GM12878 (cell line): ENCODE measurements around the gene FHOD3. TPM values are rescaled to one million over a fixed set of nuclear protein-coding genes. Genes with fewer than 3 reads are reported as not detected.

Source experiments
- ATAC-seq: fragments of 200-7000 bp; cut with Tn5 transposase; 3 replicates; pipeline ENCODE4 v1.9.1; 2020; ENCODE audit warnings: mild to moderate bottlenecking, moderate library complexity
- BruUV-seq: library from RNA; stranded (reverse); fragments of 400-500 nt; replicated peaks from 2 replicates; lab custom pipeline; 2021; lab: Mats Ljungman, UMichigan
- CTCF ChIA-PET: fragments of 300-600 bp; sonication (Branson Sonifier 250); formaldehyde crosslinking; extraction: SDS; loops from one replicate; lab custom pipeline; 2021; ENCODE audit warnings: inconsistent platforms; lab: Yijun Ruan, JAX
- POLR2A ChIA-PET: fragments of 350-600 bp; formaldehyde crosslinking; extraction: SDS; loops from one replicate; lab custom pipeline; 2021; ENCODE audit warnings: inconsistent platforms; lab: Charles Lee
- RAD21 ChIA-PET: fragments of 300-600 bp; sonication (Branson Sonifier 250); formaldehyde crosslinking; loops from one replicate; lab custom pipeline; 2023; ENCODE audit warnings: antibody characterized with exemption; ENCODE audit not compliant: unreplicated experiment; lab: Charles Lee
- SMC1A ChIA-PET: fragments of 300-600 bp; sonication (Branson Sonifier 250); formaldehyde crosslinking; loops from one replicate; lab custom pipeline; 2023; ENCODE audit not compliant: unreplicated experiment, uncharacterized antibody; lab: Charles Lee
- DNase-seq: peaks from one replicate; pipeline ENCODE4 v3.0.0-alpha.2; 2011; ENCODE audit warnings: low read depth, low spot score
- FAIRE-seq: peaks from 3 replicates; lab custom pipeline; 2011; peaks lifted over from hg19 to GRCh38; lab: Jason Lieb, UNC
- H2AFZ ChIP-seq: 2 replicates; pipeline ENCODE4 v1.6.0; 2011; ENCODE audit warnings: low read depth, low read length, control low read depth; ENCODE audit not compliant: control insufficient read depth
- H3K27ac ChIP-seq: 2 replicates; pipeline ENCODE4 v1.5.1; 2011; ENCODE audit warnings: control low read depth; ENCODE audit not compliant: control insufficient read depth, insufficient read depth
- H3K27me3 ChIP-seq, 2 experiments: replicated peaks in 1 of 2; 2 replicates each; pipeline versions ENCODE4 v1.6.0 to v1.6.1; 2011; ENCODE audit warnings: low read length in 1 of 2; ENCODE audit not compliant: control insufficient read depth in 2 of 2, insufficient read depth in 2 of 2
- H3K36me3 ChIP-seq, 2 experiments: 2 replicates each; pipeline ENCODE4 v1.5.1; 2011; ENCODE audit warnings: low read length in 1 of 2; ENCODE audit not compliant: control insufficient read depth in 2 of 2, insufficient read depth in 2 of 2
- H3K4me1 ChIP-seq: 2 replicates; pipeline ENCODE4 v1.6.1; 2011; ENCODE audit warnings: mild to moderate bottlenecking, low read length, moderate library complexity, mixed read lengths; ENCODE audit not compliant: control insufficient read depth, insufficient read depth
- H3K4me2 ChIP-seq: 2 replicates; pipeline ENCODE4 v1.6.0; 2011; ENCODE audit warnings: control low read depth; ENCODE audit not compliant: control insufficient read depth, insufficient read depth
- H3K4me3 ChIP-seq: fragments of 200-600 bp; sonication (generic); 2 replicates; pipeline ENCODE4 v1.5.1; 2016
- H3K79me2 ChIP-seq: 2 replicates; pipeline ENCODE4 v1.6.0; 2011; ENCODE audit warnings: low read length; ENCODE audit not compliant: control insufficient read depth, insufficient read depth
- H3K9ac ChIP-seq: 2 replicates; pipeline ENCODE4 v1.8.0; 2011; ENCODE audit warnings: low read length, control low read depth, mixed read lengths; ENCODE audit not compliant: control insufficient read depth, insufficient read depth
- H3K9me3 ChIP-seq: replicated peaks from 3 replicates; pipeline ENCODE4 v1.5.1; 2011; ENCODE audit warnings: mild to moderate bottlenecking, low read length; ENCODE audit not compliant: control insufficient read depth, insufficient read depth
- H4K20me1 ChIP-seq: 2 replicates; pipeline ENCODE4 v1.6.0; 2011; ENCODE audit not compliant: control insufficient read depth, insufficient read depth
- ATF7 ChIP-seq: fragments of 450-650 bp; IDR thresholded peaks from 2 replicates; pipeline ENCODE4 v1.6.1; 2016; ENCODE audit warnings: low read depth, mild to moderate bottlenecking
- BACH1 ChIP-seq: fragments of 450-650 bp; IDR thresholded peaks from 2 replicates; pipeline ENCODE4 v1.6.1; 2017; ENCODE audit warnings: mild to moderate bottlenecking, borderline replicate concordance
- IKZF2 ChIP-seq, 2 experiments: fragments of 450-650 bp; IDR thresholded peaks; 2 replicates each; pipeline ENCODE4 v1.6.1; 2017; ENCODE audit warnings: mild to moderate bottlenecking in 2 of 2, moderate library complexity in 2 of 2
- KDM1A ChIP-seq: fragments of 200-600 bp; sonication (generic); IDR thresholded peaks from 2 replicates; pipeline ENCODE4 v1.6.1; 2016; ENCODE audit warnings: borderline replicate concordance
- NFIC ChIP-seq: IDR thresholded peaks from 2 replicates; pipeline ENCODE4 v1.6.1; 2012; ENCODE audit warnings: low read depth, mild to moderate bottlenecking, inconsistent platforms, low read length, moderate library complexity
- NFXL1 ChIP-seq: fragments of 450-650 bp; IDR thresholded peaks from 2 replicates; pipeline ENCODE4 v1.6.1; 2017; ENCODE audit warnings: antibody characterized with exemption, mild to moderate bottlenecking, borderline replicate concordance
- NRF1 ChIP-seq: conservative IDR thresholded peaks from 2 replicates; pipeline ENCODE4 v1.6.1; 2011; ENCODE audit warnings: mild to moderate bottlenecking, low read depth, low read length, improper control_type of control experiment
- PKNOX1 ChIP-seq: fragments of 450-650 bp; IDR thresholded peaks from 2 replicates; pipeline ENCODE4 v1.6.1; 2016; ENCODE audit warnings: mild to moderate bottlenecking
- POLR2A ChIP-seq: IDR thresholded peaks from 2 replicates; pipeline ENCODE4 v1.6.1; 2011; ENCODE audit warnings: low read depth, mild to moderate bottlenecking, low read length
- POU2F2 ChIP-seq: IDR thresholded peaks from 3 replicates; pipeline ENCODE4 v1.6.1; 2011; ENCODE audit warnings: low read depth, mild to moderate bottlenecking, low read length, borderline replicate concordance
- RCOR1 ChIP-seq: conservative IDR thresholded peaks from 2 replicates; pipeline ENCODE4 v1.6.1; 2012; ENCODE audit warnings: low read depth, low read length, improper control_type of control experiment
- SRF ChIP-seq, 2 experiments: IDR thresholded peaks; 2 replicates each; pipeline ENCODE4 v1.6.1; 2011; ENCODE audit warnings: low read depth in 2 of 2, low read length in 2 of 2, mild to moderate bottlenecking in 1 of 2, moderate library complexity in 1 of 2
- TARDBP ChIP-seq: IDR thresholded peaks from 2 replicates; pipeline ENCODE4 v1.6.1; 2016; ENCODE audit warnings: borderline replicate concordance
- WRNIP1 ChIP-seq: IDR thresholded peaks from 2 replicates; pipeline ENCODE4 v1.6.1; 2011; ENCODE audit warnings: low read depth, low read length, improper control_type of control experiment, borderline replicate concordance
- ZNF24 ChIP-seq: fragments of 450-650 bp; IDR thresholded peaks from 2 replicates; pipeline ENCODE4 v1.6.1; 2017; ENCODE audit warnings: antibody characterized with exemption, mild to moderate bottlenecking
- ZNF384 ChIP-seq: IDR thresholded peaks from 2 replicates; pipeline ENCODE4 v1.6.1; 2012; ENCODE audit warnings: low read depth, mild to moderate bottlenecking, low read length, improper control_type of control experiment, borderline replicate concordance
- ZNF622 ChIP-seq: fragments of 450-650 bp; IDR thresholded peaks from 2 replicates; pipeline ENCODE4 v1.6.1; 2017; ENCODE audit warnings: mild to moderate bottlenecking, inconsistent platforms
- WGBS: methylation state at CpG from one replicate; pipeline ENCODE4 v1.1.6; 2016; ENCODE audit warnings: low lambda C conversion rate; ENCODE audit not compliant: insufficient replicate concordance, insufficient coverage; ENCODE audit errors: missing lambda C conversion rate; 5-methylcytosine and 5-hydroxymethylcytosine counted together
- in situ Hi-C: fragments of 300-500 bp; cut with MboI; formaldehyde crosslinking; loops from 9 replicates; pipeline ENCODE4 v1.14.3; 2018; ENCODE audit warnings: mixed read lengths
- intact Hi-C: fragments of 100-400 bp; cut with micrococcal nuclease; formaldehyde crosslinking; loops from one replicate; pipeline ENCODE4 v1.14.2; 2022; ENCODE audit not compliant: unreplicated experiment
- polyA plus RNA-seq, 11 experiments: library from polyadenylated mRNA; depleted of rRNA in 4 of 11; unstranded in 6 of 11; stranded (reverse) in 5 of 11; fragments of >200 nt; fragmentation: Nextera tagmentation in 4 of 11; fragmentation: Illumina TruSeq in 1 of 11; extraction: Ambion mirVana in 4 of 11; extraction: Trizol in 1 of 11; gene quantifications; 1 replicate in 1 of 11; 2 replicates in 10 of 11; pipeline versions ENCODE4 v1.2.1 to v1.2.3, GENCODE V29; 2011 to 2016; ENCODE audit warnings: inconsistent platforms in 2 of 11, missing spikeins in 2 of 11, low read depth in 1 of 11
- total RNA-seq, 4 experiments: library from RNA; depleted of rRNA in 3 of 4; stranded (reverse); fragments of >200 nt in 3 of 4; fragmentation: Illumina TruSeq in 1 of 4; extraction: Trizol in 1 of 4; gene quantifications; 2 replicates each; pipeline versions ENCODE4 v1.2.1 to v1.2.3, GENCODE V29; 2013 to 2021
- TF ChIP-seq, protein P1 (sequence below): fragments of 450-650 bp; IDR thresholded peaks from 2 replicates; pipeline ENCODE4 v1.6.1; 2017; ENCODE audit warnings: mild to moderate bottlenecking, moderate library complexity

FHOD3 gene
- total and polyA plus RNA-seq, 10 of the 15 experiments (the other 5 are each of a cell fraction or from before 2014, with no cell fraction given) = 0.77 to 26.7 (median 10.4) TPM

- TF ChIP-seq PKNOX1 (no peak), ZNF622 (no peak), RCOR1 (no peak), ZNF384 (no peak)
These were observed 528.0 kb downstream of the FHOD3 start (continued) for GRCh38 chr18:36825526-36825925.

DNA sequence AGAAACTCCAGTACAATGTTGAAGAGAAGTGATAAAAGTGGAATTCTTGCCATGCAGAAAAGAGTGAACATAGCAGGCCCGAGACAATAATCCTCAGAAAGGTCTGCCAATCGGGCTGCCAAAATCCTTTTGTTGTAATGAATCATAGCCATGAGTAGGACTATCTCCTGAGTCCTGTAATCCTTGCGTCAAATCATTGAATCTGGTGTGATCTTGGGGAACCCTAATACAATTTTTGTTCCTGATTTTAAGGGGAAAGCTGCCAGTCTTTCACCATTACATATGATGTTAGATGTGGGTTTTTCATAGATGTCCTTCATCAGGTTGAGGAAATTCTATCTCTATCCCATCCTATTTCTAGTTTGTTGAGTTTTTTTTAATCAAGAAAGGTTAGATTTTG is 529.0 kb downstream of the FHOD3 start:
- FAIRE-seq (no peak), DNase-seq (no peak), ATAC-seq (no peak)
- no peaks in the 10 kb centered on the region for H3K36me3 ChIP-seq
- BruUV-seq = no TSS peak
- CTCF ChIA-PET = interaction anchor here (0.7 to 2.5 kb wide), 4 partner anchors 14 to 139 kb away, joined by 3 to 16 read pairs (median 4); no protein-coding TSS in a partner anchor
- H3K4me2 ChIP-seq = no peak overlapping the region
- in situ Hi-C loops (no loop called here), intact Hi-C loops (no loop called here)
- no peaks in the 10 kb centered on the region for H4K20me1 ChIP-seq
- POLR2A ChIA-PET = interaction anchor here (0.6 kb wide), 1 partner anchor 14 kb away, joined by 6 read pairs; no protein-coding TSS in a partner anchor
- H3K27ac ChIP-seq = no peak overlapping the region
- no peak overlapping the region for H3K4me3 ChIP-seq
- no peak overlapping the region for H2AFZ ChIP-seq
- RAD21 ChIA-PET = no interaction called here
- no peaks in the 10 kb centered on the region for H3K27me3 ChIP-seq
- peaks cover 26% of the 10 kb centered on the region for H3K79me2 ChIP-seq
- 100% methylated on average over 3 of the region's 3 CpGs for WGBS
- no peaks in the 10 kb centered on the region for H3K9me3 ChIP-seq
- no peaks in the 10 kb centered on the region for H3K4me1 ChIP-seq
- H3K9ac ChIP-seq = no peak overlapping the region
- SMC1A ChIA-PET = interaction anchor here (0.6 to 1.0 kb wide), 2 partner anchors 24 to 647 kb away, joined by 3 read pairs; no protein-coding TSS in a partner anchor
- no peak for TF ChIP-seq POLR2A
- no peak for TF ChIP-seq WRNIP1
- TF ChIP-seq POU2F2 = no peak
- TF ChIP-seq ZNF24 = no peak
- TF ChIP-seq NFXL1 = no peak
- no peak for TF ChIP-seq BACH1
- TF ChIP-seq ATF7 = no peak
- no peak for TF ChIP-seq IKZF2 (IDR thresholded peaks at IDR 0.05)
- TF ChIP-seq NRF1 = no peak
- TF ChIP-seq, protein P1, sequence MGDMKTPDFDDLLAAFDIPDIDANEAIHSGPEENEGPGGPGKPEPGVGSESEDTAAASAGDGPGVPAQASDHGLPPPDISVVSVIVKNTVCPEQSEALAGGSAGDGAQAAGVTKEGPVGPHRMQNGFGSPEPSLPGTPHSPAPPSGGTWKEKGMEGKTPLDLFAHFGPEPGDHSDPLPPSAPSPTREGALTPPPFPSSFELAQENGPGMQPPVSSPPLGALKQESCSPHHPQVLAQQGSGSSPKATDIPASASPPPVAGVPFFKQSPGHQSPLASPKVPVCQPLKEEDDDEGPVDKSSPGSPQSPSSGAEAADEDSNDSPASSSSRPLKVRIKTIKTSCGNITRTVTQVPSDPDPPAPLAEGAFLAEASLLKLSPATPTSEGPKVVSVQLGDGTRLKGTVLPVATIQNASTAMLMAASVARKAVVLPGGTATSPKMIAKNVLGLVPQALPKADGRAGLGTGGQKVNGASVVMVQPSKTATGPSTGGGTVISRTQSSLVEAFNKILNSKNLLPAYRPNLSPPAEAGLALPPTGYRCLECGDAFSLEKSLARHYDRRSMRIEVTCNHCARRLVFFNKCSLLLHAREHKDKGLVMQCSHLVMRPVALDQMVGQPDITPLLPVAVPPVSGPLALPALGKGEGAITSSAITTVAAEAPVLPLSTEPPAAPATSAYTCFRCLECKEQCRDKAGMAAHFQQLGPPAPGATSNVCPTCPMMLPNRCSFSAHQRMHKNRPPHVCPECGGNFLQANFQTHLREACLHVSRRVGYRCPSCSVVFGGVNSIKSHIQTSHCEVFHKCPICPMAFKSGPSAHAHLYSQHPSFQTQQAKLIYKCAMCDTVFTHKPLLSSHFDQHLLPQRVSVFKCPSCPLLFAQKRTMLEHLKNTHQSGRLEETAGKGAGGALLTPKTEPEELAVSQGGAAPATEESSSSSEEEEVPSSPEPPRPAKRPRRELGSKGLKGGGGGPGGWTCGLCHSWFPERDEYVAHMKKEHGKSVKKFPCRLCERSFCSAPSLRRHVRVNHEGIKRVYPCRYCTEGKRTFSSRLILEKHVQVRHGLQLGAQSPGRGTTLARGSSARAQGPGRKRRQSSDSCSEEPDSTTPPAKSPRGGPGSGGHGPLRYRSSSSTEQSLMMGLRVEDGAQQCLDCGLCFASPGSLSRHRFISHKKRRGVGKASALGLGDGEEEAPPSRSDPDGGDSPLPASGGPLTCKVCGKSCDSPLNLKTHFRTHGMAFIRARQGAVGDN = no peak
- no peak for TF ChIP-seq TARDBP
- TF ChIP-seq SRF (IDR thresholded peaks at IDR 0.05; ENCODE audit: low read depth in 2 of 2, low read length in 2 of 2) = no peak
- TF ChIP-seq KDM1A = no peak
- no peak for TF ChIP-seq NFIC
